Mononuclear cell (primary cell): ENCODE data around the gene PIK3C2B. TPM values are rescaled to one million over a fixed set of nuclear protein-coding genes. Genes with fewer than 3 reads are reported as not detected.
"Not testable (repeated sequence)": the region's sequence is repeated elsewhere in the genome, so short reads cannot be mapped to it uniquely, and the experiment has no call there.

Experiments
- H3K27me3 ChIP-seq: 2 replicates; pipeline ENCODE4 v1.6.0; 2011; ENCODE audit warnings: low read length, control low read depth; ENCODE audit not compliant: insufficient read depth
- H3K4me1 ChIP-seq: 2 replicates; pipeline ENCODE4 v1.5.1; 2011; ENCODE audit warnings: mild to moderate bottlenecking, low read length, control low read depth; ENCODE audit not compliant: insufficient read depth
- H3K4me3 ChIP-seq: 2 replicates; pipeline ENCODE4 v1.5.1; 2011; ENCODE audit warnings: mild to moderate bottlenecking, low read length, moderate library complexity
- H3K9me3 ChIP-seq: 2 replicates; pipeline ENCODE4 v1.5.1; 2011; ENCODE audit warnings: low read depth, mild to moderate bottlenecking, control low read depth, low read length
- total RNA-seq: library from RNA; depleted of rRNA; stranded (reverse); fragments of >200 nt; gene quantifications from one replicate; pipeline ENCODE4 v1.2.3, GENCODE V29; 2012

The PIK3C2B gene
- total RNA-seq, result 18.1 TPM

GRCh38 chr1:204494281-204495077, at the start of gene PIK3C2B:
PIK3C2B (minus strand) TSS chr1:204494805; CDS start chr1:204469802, 25,003 bp downstream.
- Histone ChIP-seq H3K9me3 (no peaks in the 10 kb centered on the region), H3K4me3 (peak within 1 kb of the TSS; percentile 67), H3K27me3 (peaks cover 2% of the 10 kb centered on the region), H3K4me1 (peaks cover 63% of the 10 kb centered on the region)

GRCh38 chr1:204544321-204544720, 49.7 kb upstream of the PIK3C2B start:
- Histone ChIP-seq H3K27me3 (no peaks in the 10 kb centered on the region), H3K9me3 (no peaks in the 10 kb centered on the region), H3K4me3 (no peak overlapping the region), H3K4me1 (peaks cover 14% of the 10 kb centered on the region)

DNA sequence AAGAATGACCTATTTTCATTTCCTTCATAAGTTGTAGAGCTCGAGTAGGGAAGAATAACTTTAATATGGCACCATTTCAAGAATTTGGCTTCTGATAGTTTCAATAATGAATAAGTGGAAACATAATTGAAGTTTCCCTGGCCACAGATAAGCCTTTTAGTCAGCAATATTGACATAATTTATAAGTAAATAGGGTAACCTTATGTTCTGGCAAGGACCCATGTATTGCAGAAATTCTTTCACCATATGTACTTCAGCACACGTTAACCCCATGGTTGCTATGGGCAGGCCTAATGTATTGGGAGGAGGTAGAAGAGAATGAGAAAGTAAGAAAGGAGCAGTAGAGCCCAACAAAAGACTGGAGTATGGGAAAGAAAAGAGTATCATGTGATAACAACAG, 47.0 kb upstream of the PIK3C2B start:
- H3K4me1 ChIP-seq, result peaks cover 14% of the 10 kb centered on the region
- H3K4me3 ChIP-seq, result no peak overlapping the region
- no peaks in the 10 kb centered on the region for H3K9me3 ChIP-seq
- no peaks in the 10 kb centered on the region for H3K27me3 ChIP-seq

DNA sequence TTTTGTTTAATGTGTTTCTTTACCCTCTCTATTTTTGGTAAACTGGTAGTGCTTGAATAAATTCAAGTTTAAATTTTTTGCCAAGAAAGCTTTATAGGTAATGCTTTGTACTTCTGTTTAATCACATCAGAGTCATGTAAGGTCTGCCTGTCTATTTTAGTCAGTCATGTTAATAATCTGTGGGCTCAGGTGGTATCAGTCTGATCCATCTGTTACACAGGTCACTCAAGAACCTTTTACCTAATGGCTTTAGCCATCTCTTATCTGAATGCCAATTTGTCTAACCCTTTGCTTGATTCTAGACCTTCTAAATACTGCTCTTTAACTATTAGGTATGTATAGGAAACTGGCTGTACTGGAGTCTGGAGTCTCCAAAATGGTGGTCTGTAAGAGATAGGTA, 38.2 kb upstream of the PIK3C2B start:
- Histone ChIP-seq H3K9me3 (no peaks in the 10 kb centered on the region), H3K27me3 (no peaks in the 10 kb centered on the region), H3K4me1 (peaks cover 11% of the 10 kb centered on the region), H3K4me3 (no peak overlapping the region)

- Histone ChIP-seq H3K4me3 (no peak overlapping the region), H3K4me1 (peaks cover 13% of the 10 kb centered on the region), H3K9me3 (no peaks in the 10 kb centered on the region), H3K27me3 (no peaks in the 10 kb centered on the region)
Measured at GRCh38 chr1:204530932-204531331, 36.3 kb upstream of the PIK3C2B start.

DNA sequence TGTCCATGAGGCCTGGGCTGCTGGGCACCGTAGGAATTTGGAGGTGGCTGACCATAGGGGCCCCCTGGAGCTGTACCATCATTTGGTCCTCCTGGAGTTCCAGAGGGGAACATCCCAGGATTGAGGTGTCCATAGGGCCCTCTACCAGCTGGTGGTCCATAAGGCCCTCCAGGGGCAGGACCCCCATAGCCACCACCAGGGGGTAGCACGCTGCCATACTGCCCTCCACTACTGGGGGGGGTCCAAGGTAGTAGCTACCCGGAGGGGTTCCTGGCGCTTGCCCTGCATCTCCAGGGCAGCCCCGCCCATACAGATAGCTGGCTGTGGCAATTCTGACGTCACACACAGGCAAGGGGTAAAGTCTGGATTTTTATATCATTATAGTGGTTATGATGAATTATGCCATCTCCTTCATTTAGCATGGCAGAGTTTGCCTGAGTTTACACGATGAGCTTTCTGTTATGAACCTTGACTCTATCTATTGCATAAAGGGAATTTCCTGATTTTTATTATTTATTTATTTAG, 34.8 kb upstream of the PIK3C2B start:
- Histone ChIP-seq H3K4me3 (no peak overlapping the region), H3K4me1 (peaks cover 25% of the 10 kb centered on the region), H3K9me3 (no peaks in the 10 kb centered on the region), H3K27me3 (no peaks in the 10 kb centered on the region)

DNA sequence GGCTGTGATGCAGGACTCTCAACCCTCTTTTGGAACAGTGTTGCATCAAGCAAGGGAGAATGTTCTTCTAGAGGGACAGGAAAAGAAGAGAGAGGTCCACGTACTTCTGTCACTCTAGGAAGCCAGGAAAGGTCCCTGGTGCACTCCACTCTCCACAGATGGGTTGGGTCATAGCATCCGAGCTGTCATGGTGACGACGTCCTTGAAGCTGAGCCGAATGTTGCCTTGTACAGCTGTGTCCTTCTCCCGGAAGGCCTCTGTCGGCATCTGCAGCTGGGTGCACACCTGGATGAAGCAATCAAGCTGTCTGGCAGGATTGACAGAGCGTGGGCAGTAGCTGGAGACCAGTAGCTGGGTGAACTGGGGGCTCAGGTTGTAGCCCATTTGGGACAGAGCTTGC, 34.1 kb upstream of the PIK3C2B start:
- Histone ChIP-seq H3K9me3 (no peaks in the 10 kb centered on the region), H3K4me3 (no peak overlapping the region), H3K27me3 (no peaks in the 10 kb centered on the region), H3K4me1 (peaks cover 33% of the 10 kb centered on the region)

DNA sequence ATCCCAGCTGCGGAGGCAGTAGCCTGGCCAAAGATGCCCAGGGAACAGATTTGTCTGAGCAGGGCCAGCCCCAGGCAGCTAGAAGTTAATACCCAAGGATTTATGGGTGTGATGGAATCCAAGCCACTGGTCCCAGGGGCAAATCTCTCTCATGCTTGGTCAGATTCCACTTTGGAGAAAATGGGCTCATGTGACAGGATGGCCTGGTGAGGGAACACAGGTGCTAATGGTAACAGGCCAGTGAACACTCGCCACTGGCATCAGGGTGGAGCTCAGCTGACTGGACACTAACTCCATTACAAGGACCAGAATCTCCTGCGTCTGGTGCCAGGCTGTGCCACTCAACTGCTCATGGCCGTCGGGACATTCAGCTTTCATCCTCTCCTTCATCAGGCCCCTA, 33.6 kb upstream of the PIK3C2B start:
- Histone ChIP-seq H3K4me3 (no peak overlapping the region), H3K4me1 (peaks cover 36% of the 10 kb centered on the region), H3K27me3 (no peaks in the 10 kb centered on the region), H3K9me3 (no peaks in the 10 kb centered on the region)

- Histone ChIP-seq H3K9me3 (no peaks in the 10 kb centered on the region), H3K4me1 (peaks cover 59% of the 10 kb centered on the region), H3K27me3 (no peaks in the 10 kb centered on the region), H3K4me3 (no peak overlapping the region)
Measured at GRCh38 chr1:204524986-204525385, 30.4 kb upstream of the PIK3C2B start.

- H3K4me1 ChIP-seq, result peaks cover 67% of the 10 kb centered on the region
- no peak overlapping the region for H3K4me3 ChIP-seq
- no peaks in the 10 kb centered on the region for H3K9me3 ChIP-seq
- no peaks in the 10 kb centered on the region for H3K27me3 ChIP-seq
Measured at GRCh38 chr1:204523605-204524215, 29.1 kb upstream of the PIK3C2B start.

- H3K4me1 ChIP-seq, result peaks cover 84% of the 10 kb centered on the region
- H3K9me3 ChIP-seq, H3K4me3 ChIP-seq, H3K27me3 ChIP-seq: not testable (repeated sequence)
Measured at GRCh38 chr1:204521941-204522521, 27.4 kb upstream of the PIK3C2B start.

- no peaks in the 10 kb centered on the region for H3K27me3 ChIP-seq
- no peak overlapping the region for H3K4me3 ChIP-seq
- H3K9me3 ChIP-seq, result no peaks in the 10 kb centered on the region
- H3K4me1 ChIP-seq, result peaks cover 84% of the 10 kb centered on the region
Measured at GRCh38 chr1:204520834-204521709, 26.5 kb upstream of the PIK3C2B start.

GRCh38 chr1:204517382-204517781, 22.8 kb upstream of the PIK3C2B start:
- H3K27me3 ChIP-seq, H3K9me3 ChIP-seq: not testable (repeated sequence)
- peak overlapping the region; percentile 82 for H3K4me3 ChIP-seq
- peaks cover 91% of the 10 kb centered on the region for H3K4me1 ChIP-seq

GRCh38 chr1:204516180-204516879, 21.7 kb upstream of the PIK3C2B start, which contains the start of gene MDM4:
MDM4 (plus strand) TSS chr1:204516406; CDS start chr1:204525519, 9,113 bp downstream.
- Histone ChIP-seq H3K27me3 (no peaks in the 10 kb centered on the region), H3K4me3 (peak within 1 kb of the TSS; percentile 82), H3K4me1 (peaks cover 91% of the 10 kb centered on the region), H3K9me3 (no peaks in the 10 kb centered on the region)
